Endothelial cell of umbilical vein (primary cell): ENCODE data around the gene GPR78. TPM values are rescaled to one million over a fixed set of nuclear protein-coding genes. Genes with fewer than 3 reads are reported as not detected.

Experiments used
- BruUV-seq: library from RNA; stranded (reverse); fragments of 400-500 nt; replicated peaks from 2 replicates; lab custom pipeline; 2021; lab: Mats Ljungman, UMichigan
- CTCF ChIA-PET: fragments of 300-600, 350-600 bp; sonication (Branson Sonifier 250); formaldehyde crosslinking; loops from one replicate; lab custom pipeline; 2021; ENCODE audit warnings: antibody characterized with exemption, inconsistent platforms; lab: Charles Lee
- POLR2A ChIA-PET: fragments of 300-600, 350-600 bp; sonication (Branson Sonifier 250); formaldehyde crosslinking; loops from one replicate; lab custom pipeline; 2021; ENCODE audit warnings: antibody characterized with exemption, inconsistent platforms; lab: Charles Lee
- DNase-seq: peaks from one replicate; pipeline ENCODE4 v3.0.0-alpha.2; 2011; ENCODE audit warnings: low read depth, low spot score
- FAIRE-seq: peaks from 2 replicates; lab custom pipeline; 2011; peaks lifted over from hg19 to GRCh38; lab: Jason Lieb, UNC
- H2AFZ ChIP-seq: 2 replicates; pipeline ENCODE4 v1.6.0; 2012; ENCODE audit warnings: low read depth, low read length, control low read depth, inconsistent platforms
- H3K27ac ChIP-seq: 2 replicates; pipeline ENCODE4 v1.5.1; 2011; ENCODE audit warnings: low read depth, mild to moderate bottlenecking, control low read depth, low read length, moderate library complexity; ENCODE audit not compliant: insufficient read depth
- H3K27me3 ChIP-seq, 2 experiments: 2 replicates each; pipeline versions ENCODE4 v1.6.0 to v1.6.1; 2011; ENCODE audit warnings: low read length in 2 of 2, mixed read lengths in 1 of 2; ENCODE audit not compliant: control insufficient read depth in 2 of 2, insufficient read depth in 2 of 2
- H3K36me3 ChIP-seq, 2 experiments: 2 replicates in 1 of 2; 3 replicates in 1 of 2; pipeline ENCODE4 v1.5.1; 2011; ENCODE audit warnings: low read length in 2 of 2, mild to moderate bottlenecking in 1 of 2, moderate library complexity in 1 of 2; ENCODE audit not compliant: control insufficient read depth in 2 of 2, insufficient read depth in 2 of 2; ENCODE audit errors: extremely low read depth in 1 of 2
- H3K4me1 ChIP-seq: 3 replicates; pipeline ENCODE4 v1.5.1; 2011; ENCODE audit warnings: mild to moderate bottlenecking, low read length; ENCODE audit not compliant: control insufficient read depth, insufficient read depth; ENCODE audit errors: extremely low read depth
- H3K4me2 ChIP-seq: 2 replicates; pipeline ENCODE4 v1.6.1; 2011; ENCODE audit warnings: low read length, control low read depth, mixed read lengths; ENCODE audit not compliant: insufficient read depth
- H3K4me3 ChIP-seq, 3 experiments: fragments of 200-600 bp in 1 of 3; sonication (generic), shearing (Covaris generic) in 1 of 3; replicated peaks in 1 of 3; 2 replicates each; pipeline ENCODE4 v1.5.1; 2011 to 2016; ENCODE audit warnings: control low read depth in 3 of 3, low read length in 3 of 3, mild to moderate bottlenecking in 2 of 3, inconsistent platforms in 1 of 3, low read depth in 1 of 3, moderate library complexity in 1 of 3; ENCODE audit not compliant: insufficient read depth in 1 of 3
- H3K79me2 ChIP-seq: 2 replicates; pipeline ENCODE4 v1.6.0; 2012; ENCODE audit warnings: low read length, inconsistent platforms; ENCODE audit not compliant: control insufficient read depth, insufficient read depth
- H3K9ac ChIP-seq: replicated peaks from 2 replicates; pipeline ENCODE3; 2011; ENCODE audit warnings: low read length, control low read depth; ENCODE audit not compliant: insufficient read depth; ENCODE audit errors: extremely low read depth
- H3K9me1 ChIP-seq: replicated peaks from 3 replicates; pipeline ENCODE4 v1.6.0; 2011; ENCODE audit warnings: mild to moderate bottlenecking, low read length; ENCODE audit not compliant: control insufficient read depth, insufficient read depth; ENCODE audit errors: extremely low read depth
- H3K9me3 ChIP-seq: replicated peaks from 2 replicates; pipeline ENCODE4 v1.5.1; 2012; ENCODE audit warnings: low read length, inconsistent platforms; ENCODE audit not compliant: control insufficient read depth, insufficient read depth
- H4K20me1 ChIP-seq: replicated peaks from 2 replicates; pipeline ENCODE3; 2011; ENCODE audit warnings: mild to moderate bottlenecking, low read length; ENCODE audit not compliant: control insufficient read depth, insufficient read depth; ENCODE audit errors: extremely low read depth
- CTCF ChIP-seq, 2 donors: IDR thresholded peaks; 1 replicate in 1 of 2; 2 replicates in 1 of 2; pipeline ENCODE4 v1.5.1; 2011; ENCODE audit warnings: low read length in 2 of 2, mild to moderate bottlenecking in 2 of 2, moderate library complexity in 2 of 2, control low read depth in 1 of 2, inconsistent platforms in 1 of 2, low read depth in 1 of 2; ENCODE audit not compliant: insufficient read depth in 1 of 2; ENCODE audit errors: extremely low read depth in 1 of 2
- EZH2 ChIP-seq: IDR thresholded peaks from 2 replicates; pipeline ENCODE4 v1.6.1; 2012; ENCODE audit warnings: borderline replicate concordance, low read depth, mild to moderate bottlenecking, moderate library complexity, low read length, inconsistent platforms; ENCODE audit not compliant: severe bottlenecking
- FOS ChIP-seq: IDR thresholded peaks from 2 replicates; pipeline ENCODE4 v1.6.1; 2011; ENCODE audit warnings: mild to moderate bottlenecking, low read length, moderate library complexity, borderline replicate concordance; ENCODE audit not compliant: insufficient read depth
- GATA2 ChIP-seq: IDR thresholded peaks from 2 replicates; pipeline ENCODE4 v1.7.0; 2011; ENCODE audit warnings: low read depth, mild to moderate bottlenecking, moderate library complexity, mixed read lengths, low read length; ENCODE audit not compliant: insufficient read length, insufficient read depth
- JUN ChIP-seq: IDR thresholded peaks from 2 replicates; pipeline ENCODE4 v1.6.1; 2011; ENCODE audit warnings: borderline replicate concordance, low read depth; ENCODE audit not compliant: insufficient read length, insufficient read depth
- MYC ChIP-seq: IDR thresholded peaks from one replicate; pipeline ENCODE4 v1.6.1; 2011; ENCODE audit warnings: mild to moderate bottlenecking, low read depth, low read length
- POLR2A ChIP-seq: IDR thresholded peaks from 2 replicates; pipeline ENCODE4 v1.6.1; 2012; ENCODE audit warnings: low read depth, mild to moderate bottlenecking, control low read depth, low read length
- dilution Hi-C: fragments of 300-500 bp; cut with MboI; formaldehyde crosslinking; loops from one replicate; pipeline ENCODE4 v1.15.0; 2019; ENCODE audit warnings: low sequenced_read_pairs; ENCODE audit not compliant: extremely low pct_ligation_motif_present
- intact Hi-C: fragments of 100-400 bp; cut with micrococcal nuclease; formaldehyde crosslinking; loops from one replicate; pipeline ENCODE4 v1.10.0; 2022
- polyA plus RNA-seq, 4 experiments: library from polyadenylated mRNA; depleted of rRNA in 3 of 4; stranded (reverse) in 3 of 4; unstranded in 1 of 4; fragments of >200 nt; gene quantifications; 2 replicates each; pipeline versions ENCODE4 v1.2.1 to v1.2.3, GENCODE V29; 2011 to 2012; ENCODE audit warnings: missing spikeins in 1 of 4
- total RNA-seq: library from RNA; stranded (reverse); gene quantifications from 2 replicates; pipeline ENCODE4 v1.2.3, GENCODE V29; 2021

GPR78 gene
- total and polyA plus RNA-seq, 2 donors (not counting 3 experiments of a cell fraction or from before 2014, with no cell fraction given): not detected

GRCh38 chr4:8605289-8605688 lies 25.1 kb downstream of the GPR78 start:
- TF ChIP-seq EZH2 (no peak), MYC (no peak), POLR2A (no peak), GATA2 (no peak), JUN (no peak)
- DNase-seq (no peak), FAIRE-seq (no peak)
- Histone ChIP-seq H2AFZ (no peak overlapping the region), H3K4me3 (no peak overlapping the region), H3K4me2 (no peak overlapping the region), H3K4me1 (no peaks in the 10 kb centered on the region), H3K9ac (no peak overlapping the region), H3K27me3 (no peaks in the 10 kb centered on the region), H3K36me3 (no peaks in the 10 kb centered on the region), H4K20me1 (no peaks in the 10 kb centered on the region), H3K9me1 (no peaks in the 10 kb centered on the region), H3K27ac (no peak overlapping the region), H3K79me2 (no peaks in the 10 kb centered on the region), H3K9me3 (no peaks in the 10 kb centered on the region)
- intact Hi-C loops (no loop called here), dilution Hi-C loops (no loop called here)
- POLR2A ChIA-PET: no interaction called here
- BruUV-seq: no TSS peak
- CTCF ChIA-PET: interaction anchor here (0.8 to 4.4 kb wide), 4 partner anchors 8 to 313 kb away, joined by 3 to 17 read pairs (median 10); no protein-coding TSS in a partner anchor

- Histone ChIP-seq H3K9ac (no peak overlapping the region), H3K4me1 (no peaks in the 10 kb centered on the region), H3K4me3 (no peak overlapping the region), H3K4me2 (no peak overlapping the region), H4K20me1 (no peaks in the 10 kb centered on the region), H3K9me1 (no peaks in the 10 kb centered on the region), H3K27ac (no peak overlapping the region), H2AFZ (no peak overlapping the region), H3K27me3 (no peaks in the 10 kb centered on the region), H3K9me3 (no peaks in the 10 kb centered on the region), H3K36me3 (no peaks in the 10 kb centered on the region), H3K79me2 (no peaks in the 10 kb centered on the region)
- BruUV-seq: no TSS peak
- no peak for DNase-seq
- intact Hi-C loops (no loop called here), dilution Hi-C loops (no loop called here)
- no peak for TF ChIP-seq MYC
- no peak for TF ChIP-seq JUN
- no peak for TF ChIP-seq FOS
- TF ChIP-seq GATA2: no peak
- no peak for TF ChIP-seq POLR2A
- TF ChIP-seq CTCF (IDR thresholded peaks at IDR 0.05; ENCODE audit: extremely low read depth in 1 of 2, insufficient read depth in 1 of 2, low read depth in 1 of 2, low read length in 2 of 2): no peak
- ChIA-PET POLR2A (no interaction called here), CTCF (interaction anchor here (1.2 to 4.4 kb wide), 3 partner anchors 9 to 311 kb away, joined by 3 to 17 read pairs (median 16); no protein-coding TSS in a partner anchor)
- FAIRE-seq: no peak
Observed at GRCh38 chr4:8606476-8606875, 26.3 kb downstream of the GPR78 start.
